ENCODE results near the gene C19orf85. TPM values are rescaled to one million over a fixed set of nuclear protein-coding genes. Genes with fewer than 3 reads are reported as not detected.
A peak's percentile ranks its signal among the peaks of the same experiment; 100 is the strongest.

The C19orf85 gene
- total RNA-seq, 4 donors from 2014 or later, result not detected

DNA sequence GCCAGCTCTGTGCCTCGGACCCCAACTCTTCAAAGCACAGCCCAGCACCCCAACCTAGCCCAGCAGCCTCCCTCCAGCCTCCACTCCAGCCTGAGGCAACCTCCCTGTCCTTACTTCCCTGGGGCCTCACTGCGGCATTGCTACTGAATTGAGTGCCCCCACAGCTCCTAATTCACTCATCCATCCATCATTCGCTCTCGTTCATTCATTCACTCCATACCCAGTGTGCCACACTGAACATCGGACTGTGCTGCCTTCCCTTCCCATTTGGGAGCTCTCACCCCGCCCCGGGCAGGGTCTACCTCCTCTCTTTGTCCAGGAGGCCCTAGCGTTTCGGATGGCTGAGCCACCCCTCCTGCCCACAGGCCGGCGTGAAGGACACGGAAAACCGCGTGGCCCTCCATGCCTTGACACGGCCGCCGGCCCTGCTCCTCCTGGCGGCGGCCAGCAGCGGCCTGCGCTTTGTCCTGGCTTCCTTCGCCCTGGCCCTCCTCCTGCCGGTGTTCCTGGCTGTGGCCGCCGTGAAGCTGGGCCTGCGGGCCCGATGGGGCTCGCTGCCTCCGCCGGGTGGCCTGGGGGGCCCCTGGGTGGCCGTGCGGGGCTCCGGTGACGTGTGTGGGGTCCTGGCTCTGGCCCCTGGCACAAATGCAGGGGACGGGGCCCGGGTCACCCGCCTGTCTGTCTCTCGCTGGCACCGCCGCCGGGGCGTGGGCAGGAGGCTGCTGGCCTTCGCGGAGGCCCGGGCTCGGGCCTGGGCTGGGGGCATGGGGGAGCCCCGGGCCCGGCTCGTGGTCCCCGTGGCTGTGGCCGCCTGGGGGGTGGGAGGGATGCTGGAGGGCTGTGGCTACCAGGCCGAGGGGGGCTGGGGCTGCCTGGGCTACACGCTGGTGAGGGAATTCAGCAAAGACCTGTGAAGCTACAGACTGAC is 21.8 kb upstream of the C19orf85 start:
- 46% methylated on average over 7 of the region's 53 CpGs; no CpG with 5 or more reads in 1 of the 2 donors for WGBS, 2 donors (ENCODE audit: low coverage in 1 of 2)
- Histone ChIP-seq H3K4me1 (peaks cover 3 to 82% (median 54%) of the 10 kb centered on the region in 3 donors), H3K27ac (peak overlapping the region; percentile 86 to 99 (median 96))

GRCh38 chr19:55485439-55486011 is 21.0 kb upstream of the C19orf85 start:
- Histone ChIP-seq H3K4me3 (peak overlapping the region; percentile 35 to 58), H3K9me3 (no peaks in the 10 kb centered on the region), H3K27ac (peak overlapping the region; percentile 86 to 99 (median 96)), H3K4me1 (peaks cover 3 to 74% (median 54%) of the 10 kb centered on the region in 3 donors), H3K27me3 (no peaks in the 10 kb centered on the region), H3K36me3 (peaks cover 0 to 37% of the 10 kb centered on the region in 2 donors)
- no peak for TF ChIP-seq CTCF (IDR thresholded peaks at IDR 0.05)
- TF ChIP-seq EP300 (IDR thresholded peaks at IDR 0.05), result no peak
- no peak for TF ChIP-seq POLR2AphosphoS5 (IDR thresholded peaks at IDR 0.05)
- no peak for TF ChIP-seq POLR2A (IDR thresholded peaks at IDR 0.05)
- ATAC-seq, result no peak
- WGBS, 2 donors (ENCODE audit: low coverage in 1 of 2), result no CpG with 5 or more reads among the region's 18 CpGs

More for the DNA sequence above, 21.8 kb upstream of the C19orf85 start:
- peak overlapping the region in 1 of 2 donors; percentile 28 for H3K4me3 ChIP-seq
- no peaks in the 10 kb centered on the region for H3K27me3 ChIP-seq
- peaks cover 0 to 29% of the 10 kb centered on the region in 2 donors for H3K36me3 ChIP-seq
- TF ChIP-seq POLR2AphosphoS5 (IDR thresholded peaks at IDR 0.05), result no peak
- TF ChIP-seq EP300 (IDR thresholded peaks at IDR 0.05), result no peak
- TF ChIP-seq CTCF (IDR thresholded peaks at IDR 0.05), result peak in 3 of 4 experiments; percentile 38 to 60 (median 48)
- TF ChIP-seq POLR2A (IDR thresholded peaks at IDR 0.05), result no peak
- no peak for ATAC-seq
- no peaks in the 10 kb centered on the region for H3K9me3 ChIP-seq

DNA sequence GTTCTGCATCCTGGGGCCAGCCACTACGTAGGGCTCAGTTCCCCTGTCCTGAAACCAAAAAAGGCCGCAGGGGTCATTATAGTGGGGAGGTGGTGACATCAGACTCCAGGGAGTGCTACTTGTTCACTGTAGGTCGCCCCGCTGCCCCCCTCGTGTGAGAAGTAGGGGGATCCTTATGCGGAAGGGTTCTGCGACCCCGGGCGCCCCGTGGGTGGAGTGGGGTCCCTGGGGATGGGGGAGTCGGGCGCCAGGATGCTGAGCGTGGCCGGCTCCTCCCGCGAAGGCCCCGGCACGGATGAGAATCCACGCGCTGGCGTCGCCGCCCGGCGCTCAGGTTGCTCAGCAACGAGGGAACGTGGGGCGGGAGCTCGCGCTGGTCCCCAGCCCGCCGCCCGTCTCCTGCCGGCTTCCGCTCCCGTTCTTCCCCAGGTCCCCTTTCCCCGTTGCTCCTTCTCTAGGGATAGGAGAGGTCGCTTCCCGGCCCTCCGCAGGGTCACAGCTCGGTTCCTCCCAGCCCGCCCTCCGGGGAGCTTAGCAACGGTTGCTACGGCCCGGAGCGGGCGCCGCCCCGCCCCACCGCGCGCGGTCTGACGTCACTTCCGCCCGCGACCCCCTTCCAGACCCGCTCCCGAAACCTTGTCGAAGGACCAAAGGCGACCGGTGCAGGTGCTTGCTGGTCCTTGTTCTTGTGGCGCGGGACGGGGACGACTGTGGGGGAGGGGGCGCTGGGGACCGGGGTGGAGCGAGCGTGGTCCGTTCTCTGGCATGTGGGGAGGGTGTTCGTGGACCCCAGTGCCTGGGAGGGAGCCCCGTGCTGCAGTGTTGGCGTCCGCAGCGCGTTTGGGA is 20.3 kb upstream of the C19orf85 start, which contains the start of gene NAT14:
TSS of gene NAT14 (plus strand) at position 596 of the 846 bp plus-strand sequence. CDS start 521 bp downstream, outside the sequence.
- Histone ChIP-seq H3K27me3 (no peaks in the 10 kb centered on the region), H3K36me3 (peaks cover 0 to 39% of the 10 kb centered on the region in 2 donors), H3K4me3 (peak within 1 kb of the TSS; percentile 35 to 58), H3K27ac (peak within 1 kb of the TSS; percentile 86 to 99 (median 96)), H3K4me1 (peaks cover 3 to 67% (median 54%) of the 10 kb centered on the region in 3 donors), H3K9me3 (no peaks in the 10 kb centered on the region)
- WGBS, 2 donors (ENCODE audit: low coverage in 1 of 2), result 0% methylated on average over 1 of the region's 78 CpGs; no CpG with 5 or more reads in 1 of the 2 donors
- peak; percentile 37 for ATAC-seq
- no peak for TF ChIP-seq CTCF (IDR thresholded peaks at IDR 0.05)
- TF ChIP-seq POLR2AphosphoS5 (IDR thresholded peaks at IDR 0.05), result peak; percentile 19

DNA sequence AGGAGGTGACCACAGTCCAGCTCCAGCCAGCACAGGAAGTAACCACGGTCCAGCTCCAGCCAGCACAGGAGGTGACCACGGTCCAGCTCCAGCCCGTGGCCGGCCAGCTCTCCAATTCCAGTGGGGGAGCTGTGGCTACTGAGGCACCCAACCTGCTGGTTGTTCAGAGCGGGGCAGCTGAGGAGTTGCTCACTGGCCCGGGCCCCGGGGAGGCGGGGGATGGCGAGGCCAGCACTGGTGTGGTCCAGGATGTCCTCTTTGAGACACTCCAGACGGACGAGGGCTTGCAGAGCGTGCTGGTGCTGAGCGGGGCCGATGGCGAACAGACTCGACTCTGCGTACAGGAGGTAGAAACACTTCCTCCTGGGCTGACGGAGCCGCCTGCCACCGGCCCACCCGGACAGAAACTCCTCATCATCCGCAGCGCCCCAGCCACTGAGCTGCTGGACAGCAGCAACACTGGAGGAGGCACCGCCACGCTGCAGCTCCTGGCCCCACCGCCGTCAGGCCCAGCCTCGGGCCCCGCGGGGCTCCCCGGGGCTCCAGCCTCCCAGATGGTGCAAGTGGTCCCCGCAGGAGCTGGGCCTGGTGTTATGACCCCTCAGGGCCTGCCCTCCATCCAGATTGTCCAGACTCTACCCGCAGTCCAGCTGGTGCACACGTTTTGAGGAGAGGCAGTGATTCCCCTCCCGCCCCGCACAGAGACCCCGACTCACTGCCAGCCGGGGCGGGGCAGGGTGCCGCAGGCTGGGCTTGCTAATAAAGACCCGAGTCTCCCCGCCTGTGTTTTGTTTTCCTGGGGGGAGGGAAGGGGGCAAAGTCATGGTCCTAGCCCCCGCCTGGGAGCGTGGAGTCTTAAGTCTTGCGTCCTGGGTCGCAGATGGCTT is 19.4 kb upstream of the C19orf85 start:
- 80% methylated on average over 2 of the region's 46 CpGs; no CpG with 5 or more reads in 1 of the 2 donors for WGBS, 2 donors (ENCODE audit: low coverage in 1 of 2)
- Histone ChIP-seq H3K27ac (peak overlapping the region in 3 of 4 donors; percentile 95 to 99 (median 96)), H3K36me3 (peaks cover 0 to 39% of the 10 kb centered on the region in 2 donors), H3K27me3 (no peaks in the 10 kb centered on the region), H3K9me3 (no peaks in the 10 kb centered on the region), H3K4me1 (peaks cover 3 to 61% (median 49%) of the 10 kb centered on the region in 3 donors), H3K4me3 (peak overlapping the region in 1 of 2 donors; percentile 58)
- TF ChIP-seq EP300 (IDR thresholded peaks at IDR 0.05) (no peak), CTCF (IDR thresholded peaks at IDR 0.05) (no peak), POLR2AphosphoS5 (IDR thresholded peaks at IDR 0.05) (no peak)
- ATAC-seq, result no peak

Data from gastroesophageal sphincter (tissue), 4 donors.